Breast epithelium (tissue), 4 donors: ENCODE data around the gene ARHGDIG. TPM values are rescaled to one million over a fixed set of nuclear protein-coding genes. Genes with fewer than 3 reads are reported as not detected.

Source experiments
- DNase-seq, 2 donors: peaks; one replicate each; pipeline ENCODE4 v3.0.0-alpha.2; 2019; ENCODE audit warnings: low spot score in 2 of 2
- H3K27ac ChIP-seq, 2 donors: fragments of 200-600 bp; sonication (generic) in 1 of 2; one replicate each; pipeline ENCODE4 v1.5.1; 2016 to 2019; ENCODE audit warnings: mild to moderate bottlenecking in 1 of 2
- H3K27me3 ChIP-seq, 2 donors: fragments of 200-600 bp; sonication (generic) in 1 of 2; one replicate each; pipeline versions ENCODE4 v1.5.1 to v1.6.0; 2017 to 2019; ENCODE audit warnings: control low read depth in 1 of 2, mild to moderate bottlenecking in 1 of 2
- H3K36me3 ChIP-seq: fragments of 200-600 bp; one replicate; pipeline ENCODE4 v1.5.1; 2019
- H3K4me1 ChIP-seq, 2 donors: fragments of 200-600 bp; sonication (generic); one replicate each; pipeline ENCODE4 v1.5.1; 2016 to 2019; ENCODE audit warnings: control low read depth in 1 of 2
- H3K4me3 ChIP-seq, 3 donors: fragments of 200-600 bp; sonication (generic); 1 replicate in 2 of 3; 2 replicates in 1 of 3; pipeline ENCODE4 v1.5.1; 2016 to 2019; ENCODE audit warnings: mild to moderate bottlenecking in 3 of 3, moderate library complexity in 2 of 3
- H3K9me3 ChIP-seq, 2 donors: fragments of 200-600 bp; sonication (generic) in 1 of 2; one replicate each; pipeline ENCODE4 v1.5.1; 2016 to 2019; ENCODE audit warnings: control low read depth in 1 of 2
- CTCF ChIP-seq, 3 donors: fragments of 450-650 bp; IDR thresholded peaks; one replicate each; pipeline ENCODE4 v1.5.1; 2016 to 2017; ENCODE audit warnings: antibody characterized with exemption in 3 of 3, mild to moderate bottlenecking in 3 of 3, moderate library complexity in 3 of 3
- POLR2A ChIP-seq: fragments of 450-650 bp; IDR thresholded peaks from one replicate; pipeline ENCODE4 v1.6.1; 2016; ENCODE audit warnings: antibody characterized with exemption, mild to moderate bottlenecking, moderate library complexity
- POLR2AphosphoS5 ChIP-seq, 3 donors: sonication (generic); formaldehyde crosslinking; IDR thresholded peaks; one replicate each; pipeline ENCODE4 v1.6.1; 2017; ENCODE audit warnings: antibody characterized with exemption in 3 of 3
- intact Hi-C: fragments of 100-400 bp; cut with DNase I; formaldehyde crosslinking; loops from one replicate; pipeline ENCODE4 v1.15.1; 2023; ENCODE audit warnings: low total_unique reads
- total RNA-seq, 3 donors: library from RNA; depleted of rRNA; stranded (reverse); fragments of >200 nt; gene quantifications; one replicate each; pipeline ENCODE4 v1.1.0, GENCODE V29; 2016

The ARHGDIG gene
- total RNA-seq, 3 donors from 2014 or later: 0.80 to 2.3 (median 1.6) TPM

GRCh38 chr16:263182-263774 is 17.1 kb upstream of the ARHGDIG start:
- intact Hi-C loops: no loop called here
- TF ChIP-seq POLR2A: no peak
- TF ChIP-seq POLR2AphosphoS5 (IDR thresholded peaks at IDR 0.05): no peak
- no peak for TF ChIP-seq CTCF (IDR thresholded peaks at IDR 0.05)
- Histone ChIP-seq H3K36me3 (peaks cover 19% of the 10 kb centered on the region), H3K9me3 (no peaks in the 10 kb centered on the region), H3K27me3 (no peaks in the 10 kb centered on the region), H3K27ac (no peak overlapping the region), H3K4me3 (no peak overlapping the region), H3K4me1 (no peaks in the 10 kb centered on the region)
- DNase-seq: no peak

- no peaks in the 10 kb centered on the region for H3K27me3 ChIP-seq
- TF ChIP-seq CTCF (IDR thresholded peaks at IDR 0.05) (no peak), POLR2AphosphoS5 (IDR thresholded peaks at IDR 0.05) (no peak), POLR2A (no peak)
- no peak for DNase-seq
- intact Hi-C loops: no loop called here
- no peak overlapping the region for H3K4me3 ChIP-seq
- H3K9me3 ChIP-seq: no peaks in the 10 kb centered on the region
- H3K36me3 ChIP-seq: peaks cover 19% of the 10 kb centered on the region
- H3K4me1 ChIP-seq: no peaks in the 10 kb centered on the region
- H3K27ac ChIP-seq: no peak overlapping the region
Observed at GRCh38 chr16:263944-264343, 16.4 kb upstream of the ARHGDIG start.

- Histone ChIP-seq H3K4me1 (no peaks in the 10 kb centered on the region), H3K27ac (no peak overlapping the region), H3K36me3 (peaks cover 19% of the 10 kb centered on the region), H3K27me3 (no peaks in the 10 kb centered on the region), H3K9me3 (no peaks in the 10 kb centered on the region), H3K4me3 (no peak overlapping the region)
- intact Hi-C loops: no loop called here
- TF ChIP-seq POLR2AphosphoS5 (IDR thresholded peaks at IDR 0.05) (no peak), POLR2A (no peak), CTCF (IDR thresholded peaks at IDR 0.05) (no peak)
- no peak for DNase-seq
Observed at GRCh38 chr16:264440-264951, 15.9 kb upstream of the ARHGDIG start.

GRCh38 chr16:265002-265529 is 15.3 kb upstream of the ARHGDIG start:
- no peak for DNase-seq
- TF ChIP-seq POLR2A (no peak), POLR2AphosphoS5 (IDR thresholded peaks at IDR 0.05) (no peak), CTCF (IDR thresholded peaks at IDR 0.05) (no peak)
- Histone ChIP-seq H3K27me3 (no peaks in the 10 kb centered on the region), H3K27ac (no peak overlapping the region), H3K36me3 (peaks cover 14% of the 10 kb centered on the region), H3K9me3 (no peaks in the 10 kb centered on the region), H3K4me1 (no peaks in the 10 kb centered on the region), H3K4me3 (no peak overlapping the region)
- intact Hi-C loops: no loop called here

- Histone ChIP-seq H3K4me1 (no peaks in the 10 kb centered on the region), H3K36me3 (peaks cover 10% of the 10 kb centered on the region), H3K27me3 (no peaks in the 10 kb centered on the region), H3K9me3 (no peaks in the 10 kb centered on the region), H3K27ac (no peak overlapping the region), H3K4me3 (no peak overlapping the region)
- no peak for TF ChIP-seq POLR2A
- no peak for TF ChIP-seq CTCF (IDR thresholded peaks at IDR 0.05)
- no peak for TF ChIP-seq POLR2AphosphoS5 (IDR thresholded peaks at IDR 0.05)
- DNase-seq: no peak
- intact Hi-C loops: no loop called here
Observed at GRCh38 chr16:265711-266110, 14.7 kb upstream of the ARHGDIG start.
